Left ventricle myocardium superior (tissue), 1 donor: ENCODE data around the gene HIF1A. TPM values are rescaled to one million over a fixed set of nuclear protein-coding genes. Genes with fewer than 3 reads are reported as not detected.
A peak's percentile ranks its signal among the peaks of the same experiment; 100 is the strongest.

ENCODE experiments used
- ATAC-seq: fragments of 200-7000 bp; cut with Tn5 transposase; one replicate; pipeline ENCODE4 v1.9.1; 2020; ENCODE audit warnings: mild to moderate bottlenecking, moderate library complexity
- DNase-seq: peaks from one replicate; pipeline ENCODE4 v3.0.0-alpha.2; 2020
- intact Hi-C: fragments of 100-400 bp; cut with micrococcal nuclease; formaldehyde crosslinking; loops from one replicate; pipeline ENCODE4 v1.11.0; 2022
- total RNA-seq: library from RNA; stranded (reverse); fragmentation: NEBNext Ultra II Directional; extraction: Animal tissue kit (Norgen Biotek cat#: 25700); gene quantifications from one replicate; pipeline ENCODE4 v1.2.1, GENCODE V29; 2021
- donor health status: DM: no; HTN: yes; CAD: no; lungs with severe emphysema.

Gene HIF1A
- total RNA-seq, 1 donor from 2014 or later, result 55.0 TPM

- ATAC-seq, result peak; percentile 99
- peak; percentile 99 for DNase-seq
- intact Hi-C loops, result no loop called here
Measured at GRCh38 chr14:61761959-61762786, 66.9 kb downstream of the HIF1A start, which contains the start of gene SNAPC1. Gene SNAPC1, plus strand, starts transcription at chr14:61762420. Its CDS starts 41 bp downstream, at chr14:61762461.

GRCh38 chr14:61764342-61765122 lies 69.2 kb downstream of the HIF1A start:
- intact Hi-C loops, result no loop called here
- ATAC-seq, result no peak

GRCh38 chr14:61765225-61765943 lies 70.1 kb downstream of the HIF1A start:
- intact Hi-C loops, result no loop called here
- no peak for ATAC-seq
- DNase-seq, result no peak

More at GRCh38 chr14:61764342-61765122, 69.2 kb downstream of the HIF1A start:
- DNase-seq, result no peak

GRCh38 chr14:61766151-61766550 lies 70.8 kb downstream of the HIF1A start:
- intact Hi-C loops, result no loop called here
- ATAC-seq (no peak), DNase-seq (no peak)

GRCh38 chr14:61768240-61768639 lies 72.9 kb downstream of the HIF1A start:
- DNase-seq, result no peak
- peak; percentile 62 for ATAC-seq
- intact Hi-C loops, result no loop called here

- DNase-seq (no peak), ATAC-seq (no peak)
- intact Hi-C loops, result no loop called here
Measured at GRCh38 chr14:61769893-61770292, 74.6 kb downstream of the HIF1A start.

- DNase-seq (no peak), ATAC-seq (no peak)
- intact Hi-C loops, result no loop called here
Measured at GRCh38 chr14:61774861-61775260, 79.5 kb downstream of the HIF1A start.

GRCh38 chr14:61780125-61780524 lies 84.8 kb downstream of the HIF1A start:
- intact Hi-C loops, result no loop called here

GRCh38 chr14:61797309-61797708 lies 102.0 kb downstream of the HIF1A start:
- ATAC-seq, result no peak
- no peak for DNase-seq
- intact Hi-C loops, result no loop called here

More at GRCh38 chr14:61780125-61780524, 84.8 kb downstream of the HIF1A start:
- no peak for ATAC-seq
- no peak for DNase-seq

Other genes with a start within 250 kb of the HIF1A start
- gene SNAPC1, start 66.9 kb downstream of the HIF1A start, total RNA-seq, result 14.5 TPM
- gene SYT16, start 117.2 kb downstream of the HIF1A start, total RNA-seq, result not detected